ENCODE data around the gene BUD13. TPM values are rescaled to one million over a fixed set of nuclear protein-coding genes. Genes with fewer than 3 reads are reported as not detected.

Gene BUD13
- total RNA-seq, 1 experiment from 2014 or later = 10.4 TPM

DNA sequence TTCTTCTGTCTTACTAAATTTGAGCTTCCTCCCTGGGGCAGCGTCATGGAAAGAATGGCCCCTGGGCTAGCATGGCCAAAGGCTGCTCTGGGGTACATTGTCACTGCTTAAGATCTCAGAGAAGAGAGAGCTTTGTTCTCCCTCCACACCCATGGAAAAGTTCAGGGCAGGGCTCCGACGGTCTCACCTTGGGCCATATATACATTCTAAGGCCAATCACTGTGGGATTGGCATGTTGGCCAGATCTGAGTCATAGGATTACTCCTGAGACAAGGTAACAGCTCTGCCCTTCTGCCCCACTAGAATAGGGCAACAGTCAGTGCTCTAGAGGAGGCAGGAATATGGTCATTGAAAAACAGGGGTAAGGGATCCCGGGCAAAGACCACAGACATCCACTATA is 56.2 kb downstream of the BUD13 start:
- Mint-ChIP-seq H3K9me3 (ENCODE audit: low read depth, unreplicated experiment) (no peaks in the 10 kb centered on the region), H3K27ac (ENCODE audit: unreplicated experiment) (no peak overlapping the region), H3K36me3 (ENCODE audit: insufficient read depth, unreplicated experiment) (no peaks in the 10 kb centered on the region), H3K4me3 (ENCODE audit: low read depth, unreplicated experiment) (no peak overlapping the region), H3K4me1 (ENCODE audit: low read depth, unreplicated experiment) (no peaks in the 10 kb centered on the region), H3K27me3 (ENCODE audit: unreplicated experiment) (peaks cover 14% of the 10 kb centered on the region)
- intact Hi-C loops (cut with micrococcal nuclease; ENCODE audit: unreplicated experiment) = no loop called here
- no peak for DNase-seq
- CTCF ChIA-PET = no interaction called here
- TF ChIP-seq, protein P1, sequence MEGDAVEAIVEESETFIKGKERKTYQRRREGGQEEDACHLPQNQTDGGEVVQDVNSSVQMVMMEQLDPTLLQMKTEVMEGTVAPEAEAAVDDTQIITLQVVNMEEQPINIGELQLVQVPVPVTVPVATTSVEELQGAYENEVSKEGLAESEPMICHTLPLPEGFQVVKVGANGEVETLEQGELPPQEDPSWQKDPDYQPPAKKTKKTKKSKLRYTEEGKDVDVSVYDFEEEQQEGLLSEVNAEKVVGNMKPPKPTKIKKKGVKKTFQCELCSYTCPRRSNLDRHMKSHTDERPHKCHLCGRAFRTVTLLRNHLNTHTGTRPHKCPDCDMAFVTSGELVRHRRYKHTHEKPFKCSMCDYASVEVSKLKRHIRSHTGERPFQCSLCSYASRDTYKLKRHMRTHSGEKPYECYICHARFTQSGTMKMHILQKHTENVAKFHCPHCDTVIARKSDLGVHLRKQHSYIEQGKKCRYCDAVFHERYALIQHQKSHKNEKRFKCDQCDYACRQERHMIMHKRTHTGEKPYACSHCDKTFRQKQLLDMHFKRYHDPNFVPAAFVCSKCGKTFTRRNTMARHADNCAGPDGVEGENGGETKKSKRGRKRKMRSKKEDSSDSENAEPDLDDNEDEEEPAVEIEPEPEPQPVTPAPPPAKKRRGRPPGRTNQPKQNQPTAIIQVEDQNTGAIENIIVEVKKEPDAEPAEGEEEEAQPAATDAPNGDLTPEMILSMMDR (IDR thresholded peaks at IDR 0.05; ENCODE audit: unreplicated experiment) = no peak
- no TSS peak for BruUV-seq (replicated peaks)

DNA sequence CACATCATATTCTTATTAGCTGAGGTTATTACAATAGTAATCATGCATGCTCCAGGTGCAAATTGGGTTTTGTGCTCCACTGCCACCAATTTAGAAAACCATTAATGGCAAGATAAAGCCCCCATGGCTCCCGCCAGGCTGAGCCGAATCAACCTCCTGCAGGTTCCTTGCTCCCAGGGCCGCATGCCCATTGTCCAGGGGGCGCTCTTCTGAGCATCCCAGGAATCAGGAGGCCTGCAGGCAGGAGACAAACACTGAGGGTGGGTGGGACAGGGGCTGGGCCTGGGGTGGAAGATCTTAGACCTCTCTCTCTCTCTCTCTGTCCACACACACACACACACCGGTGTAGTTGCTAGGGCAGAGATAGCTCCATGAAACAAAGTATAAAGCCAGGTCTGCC is 57.4 kb downstream of the BUD13 start:
- Mint-ChIP-seq H3K4me3 (ENCODE audit: low read depth, unreplicated experiment) (no peak overlapping the region), H3K27ac (ENCODE audit: unreplicated experiment) (no peak overlapping the region), H3K36me3 (ENCODE audit: insufficient read depth, unreplicated experiment) (no peaks in the 10 kb centered on the region), H3K4me1 (ENCODE audit: low read depth, unreplicated experiment) (no peaks in the 10 kb centered on the region), H3K27me3 (ENCODE audit: unreplicated experiment) (peaks cover 21% of the 10 kb centered on the region), H3K9me3 (ENCODE audit: low read depth, unreplicated experiment) (no peaks in the 10 kb centered on the region)
- CTCF ChIA-PET = interaction anchor here (0.8 kb wide), 1 partner anchor 19 kb away, joined by 3 read pairs; no protein-coding TSS in a partner anchor
- intact Hi-C loops (cut with micrococcal nuclease; ENCODE audit: unreplicated experiment) = no loop called here
- TF ChIP-seq, protein P1 (IDR thresholded peaks at IDR 0.05; ENCODE audit: unreplicated experiment) = no peak
- DNase-seq = no peak
- no TSS peak for BruUV-seq (replicated peaks)

DNA sequence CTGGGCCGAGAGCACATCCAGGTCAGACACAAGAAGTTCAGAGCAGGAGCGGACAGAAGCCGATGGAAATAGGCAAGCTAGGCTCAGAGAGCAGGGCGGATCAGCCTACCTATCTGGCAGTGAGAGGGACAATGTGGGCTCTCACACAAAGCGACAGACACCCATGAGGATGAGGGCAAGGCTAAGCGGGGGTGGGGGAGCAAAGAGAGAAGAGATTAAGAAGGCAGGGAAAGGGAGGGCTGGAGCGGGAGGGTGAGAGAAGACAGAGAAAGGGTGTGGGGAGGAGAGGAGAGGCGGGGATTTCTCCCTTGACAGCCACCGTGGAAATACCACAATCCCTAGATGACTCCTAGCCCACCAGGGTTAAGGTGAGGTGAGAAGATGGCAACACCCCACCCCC is 57.9 kb downstream of the BUD13 start:
- CTCF ChIA-PET = no interaction called here
- BruUV-seq (replicated peaks) = no TSS peak
- no peaks in the 10 kb centered on the region for H3K4me1 Mint-ChIP-seq (ENCODE audit: low read depth, unreplicated experiment)
- DNase-seq = no peak
- TF ChIP-seq, protein P1 (IDR thresholded peaks at IDR 0.05; ENCODE audit: unreplicated experiment) = no peak
- intact Hi-C loops (cut with micrococcal nuclease; ENCODE audit: unreplicated experiment) = no loop called here
- H3K27me3 Mint-ChIP-seq (ENCODE audit: unreplicated experiment) = peaks cover 21% of the 10 kb centered on the region
- no peaks in the 10 kb centered on the region for H3K36me3 Mint-ChIP-seq (ENCODE audit: insufficient read depth, unreplicated experiment)
- H3K9me3 Mint-ChIP-seq (ENCODE audit: low read depth, unreplicated experiment) = no peaks in the 10 kb centered on the region
- no peak overlapping the region for H3K4me3 Mint-ChIP-seq (ENCODE audit: low read depth, unreplicated experiment)
- H3K27ac Mint-ChIP-seq (ENCODE audit: unreplicated experiment) = no peak overlapping the region

DNA sequence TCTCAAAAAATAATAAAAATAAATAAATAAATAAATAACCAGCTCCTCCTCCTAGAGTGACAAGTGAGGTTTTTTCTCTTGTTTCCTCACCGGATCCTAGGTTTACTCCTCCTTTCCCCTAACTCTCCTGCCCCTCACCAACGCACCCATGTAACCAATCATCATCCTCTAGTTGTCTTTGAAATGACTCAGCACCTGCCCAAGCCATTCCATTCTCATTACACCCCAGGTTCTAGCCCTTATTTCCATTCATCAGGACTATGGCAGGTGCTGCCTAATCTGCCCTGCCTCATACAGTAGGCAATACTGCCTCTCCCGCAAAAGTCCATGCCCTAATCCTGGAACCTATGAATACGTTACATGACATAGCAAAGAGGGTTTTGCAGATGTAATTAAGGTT is 60.4 kb downstream of the BUD13 start:
- H3K4me1 Mint-ChIP-seq (ENCODE audit: low read depth, unreplicated experiment) = no peaks in the 10 kb centered on the region
- H3K9me3 Mint-ChIP-seq (ENCODE audit: low read depth, unreplicated experiment) = no peaks in the 10 kb centered on the region
- no peak overlapping the region for H3K4me3 Mint-ChIP-seq (ENCODE audit: low read depth, unreplicated experiment)
- peaks cover 34% of the 10 kb centered on the region for H3K27me3 Mint-ChIP-seq (ENCODE audit: unreplicated experiment)
- TF ChIP-seq, protein P1 (IDR thresholded peaks at IDR 0.05; ENCODE audit: unreplicated experiment) = no peak
- H3K36me3 Mint-ChIP-seq (ENCODE audit: insufficient read depth, unreplicated experiment) = no peaks in the 10 kb centered on the region
- intact Hi-C loops (cut with micrococcal nuclease; ENCODE audit: unreplicated experiment) = no loop called here
- CTCF ChIA-PET = no interaction called here
- no peak for DNase-seq
- BruUV-seq (replicated peaks) = no TSS peak
- H3K27ac Mint-ChIP-seq (ENCODE audit: unreplicated experiment) = no peak overlapping the region
